Inflammatory macrophage treated with lipopolysaccharide for 1 hour (primary cell): Measurements from ENCODE around the gene PTBP3.

Source experiments
- DNase-seq, 2 donors: peaks; one replicate each; pipeline ENCODE4 v3.0.0-alpha.2; 2020 to 2022

Gene PTBP3

GRCh38 chr9:112355427-112355897 is 22.0 kb upstream of the PTBP3 start:
- DNase-seq, result peak; percentile 35 to 49

- no peak for DNase-seq
These were observed 20.8 kb upstream of the PTBP3 start for GRCh38 chr9:112354081-112354743.

GRCh38 chr9:112352209-112352608 is 18.8 kb upstream of the PTBP3 start:
- no peak for DNase-seq

- no peak for DNase-seq
These were observed 17.8 kb upstream of the PTBP3 start for GRCh38 chr9:112351184-112351583.

- peak in 1 of 2 donors; percentile 60 for DNase-seq
These were observed 15.6 kb upstream of the PTBP3 start for GRCh38 chr9:112349008-112349333.

GRCh38 chr9:112348257-112349007 is 15.0 kb upstream of the PTBP3 start:
- peak; percentile 68 to 81 for DNase-seq

- peak in 1 of 2 donors; percentile 22 for DNase-seq
These were observed 8.3 kb upstream of the PTBP3 start for GRCh38 chr9:112341730-112342129.

- DNase-seq, result no peak
These were observed 6.5 kb upstream of the PTBP3 start for GRCh38 chr9:112339886-112340285.

GRCh38 chr9:112338561-112338960 is 5.1 kb upstream of the PTBP3 start:
- peak; percentile 45 to 87 for DNase-seq

- DNase-seq, result no peak
These were observed 4.1 kb upstream of the PTBP3 start for GRCh38 chr9:112337547-112337946.

GRCh38 chr9:112334432-112334841 is 1.0 kb upstream of the PTBP3 start:
- DNase-seq, result peak; percentile 24 to 64

- peak; percentile 91 to 96 for DNase-seq
These were observed 416 bp upstream of the PTBP3 start for GRCh38 chr9:112333639-112334431.

GRCh38 chr9:112332674-112332976 is 794 bp downstream of the PTBP3 start:
- DNase-seq, result no peak

GRCh38 chr9:112332214-112332613 is 1.2 kb downstream of the PTBP3 start:
- peak; percentile 28 to 39 for DNase-seq

- no peak for DNase-seq
These were observed 1.8 kb downstream of the PTBP3 start for GRCh38 chr9:112331674-112331952.

- DNase-seq, result no peak
These were observed 4.9 kb downstream of the PTBP3 start for GRCh38 chr9:112328545-112328944.

- DNase-seq, result peak; percentile 68 to 77
These were observed 5.5 kb downstream of the PTBP3 start for GRCh38 chr9:112327718-112328450.

GRCh38 chr9:112326194-112326593 is 7.2 kb downstream of the PTBP3 start:
- no peak for DNase-seq

- no peak for DNase-seq
These were observed 7.8 kb downstream of the PTBP3 start for GRCh38 chr9:112325600-112325999.

GRCh38 chr9:112325127-112325526 is 8.3 kb downstream of the PTBP3 start:
- DNase-seq, result no peak

GRCh38 chr9:112323378-112323854 is 10.0 kb downstream of the PTBP3 start:
- no peak for DNase-seq

GRCh38 chr9:112322701-112323377 is 10.6 kb downstream of the PTBP3 start:
- DNase-seq, result no peak
